ENCODE measurements around the gene COQ2. TPM values are rescaled to one million over a fixed set of nuclear protein-coding genes. Genes with fewer than 3 reads are reported as not detected.

The COQ2 gene
- total and polyA plus RNA-seq, 2 donors, result 5.6 to 14.7 TPM

GRCh38 chr4:83269256-83269655 lies 15.3 kb downstream of the COQ2 start:
- no peak for DNase-seq (ENCODE audit: extremely low spot score)
- no peak overlapping the region for H3K27ac ChIP-seq (ENCODE audit: low read depth)
- 69% methylated on average over 1 of the region's 1 CpG for WGBS
- no peak overlapping the region for H3K4me3 ChIP-seq (ENCODE audit: low read depth, low read length)
- H3K36me3 ChIP-seq (ENCODE audit: insufficient read depth), result peaks cover 3% of the 10 kb centered on the region
- H3K4me1 ChIP-seq (ENCODE audit: insufficient read depth), result no peaks in the 10 kb centered on the region

GRCh38 chr4:83268491-83268890 lies 16.1 kb downstream of the COQ2 start:
- DNase-seq (ENCODE audit: extremely low spot score), result no peak
- Histone ChIP-seq H3K36me3 (ENCODE audit: insufficient read depth) (peaks cover 3% of the 10 kb centered on the region), H3K4me3 (ENCODE audit: low read depth, low read length) (no peak overlapping the region), H3K4me1 (ENCODE audit: insufficient read depth) (no peaks in the 10 kb centered on the region), H3K27ac (ENCODE audit: low read depth) (no peak overlapping the region)
- 43% methylated on average over 2 of the region's 2 CpGs for WGBS

- no peaks in the 10 kb centered on the region for H3K4me1 ChIP-seq (ENCODE audit: insufficient read depth)
- H3K36me3 ChIP-seq (ENCODE audit: insufficient read depth), result peaks cover 3% of the 10 kb centered on the region
- 95% methylated on average over 3 of the region's 3 CpGs for WGBS
- no peak overlapping the region for H3K27ac ChIP-seq (ENCODE audit: low read depth)
- no peak overlapping the region for H3K4me3 ChIP-seq (ENCODE audit: low read depth, low read length)
- no peak for DNase-seq (ENCODE audit: extremely low spot score)
Observed at GRCh38 chr4:83267830-83268475, 16.6 kb downstream of the COQ2 start.

- no peak overlapping the region for H3K27ac ChIP-seq (ENCODE audit: low read depth)
- H3K4me3 ChIP-seq (ENCODE audit: low read depth, low read length), result no peak overlapping the region
- no peaks in the 10 kb centered on the region for H3K4me1 ChIP-seq (ENCODE audit: insufficient read depth)
- H3K36me3 ChIP-seq (ENCODE audit: insufficient read depth), result peaks cover 4% of the 10 kb centered on the region
- DNase-seq (ENCODE audit: extremely low spot score), result no peak
- WGBS, result 82% methylated on average over 7 of the region's 7 CpGs
Observed at GRCh38 chr4:83267121-83267829, 17.3 kb downstream of the COQ2 start.

GRCh38 chr4:83266689-83267088 lies 17.9 kb downstream of the COQ2 start:
- Histone ChIP-seq H3K36me3 (ENCODE audit: insufficient read depth) (peaks cover 4% of the 10 kb centered on the region), H3K4me3 (ENCODE audit: low read depth, low read length) (no peak overlapping the region), H3K4me1 (ENCODE audit: insufficient read depth) (no peaks in the 10 kb centered on the region), H3K27ac (ENCODE audit: low read depth) (no peak overlapping the region)
- 91% methylated on average over 1 of the region's 1 CpG for WGBS
- no peak for DNase-seq (ENCODE audit: extremely low spot score)

- Histone ChIP-seq H3K27ac (ENCODE audit: low read depth) (no peak overlapping the region), H3K4me3 (ENCODE audit: low read depth, low read length) (no peak overlapping the region), H3K4me1 (ENCODE audit: insufficient read depth) (no peaks in the 10 kb centered on the region), H3K36me3 (ENCODE audit: insufficient read depth) (peaks cover 2% of the 10 kb centered on the region)
- 88% methylated on average over 1 of the region's 1 CpG for WGBS
- DNase-seq (ENCODE audit: extremely low spot score), result no peak
Observed at GRCh38 chr4:83263106-83263505, 21.5 kb downstream of the COQ2 start.

GRCh38 chr4:83262682-83263081 lies 21.9 kb downstream of the COQ2 start:
- WGBS, result 92% methylated on average over 2 of the region's 2 CpGs
- Histone ChIP-seq H3K4me3 (ENCODE audit: low read depth, low read length) (no peak overlapping the region), H3K4me1 (ENCODE audit: insufficient read depth) (no peaks in the 10 kb centered on the region), H3K36me3 (ENCODE audit: insufficient read depth) (peaks cover 2% of the 10 kb centered on the region), H3K27ac (ENCODE audit: low read depth) (no peak overlapping the region)
- DNase-seq (ENCODE audit: extremely low spot score), result no peak

- 94% methylated on average over 5 of the region's 5 CpGs for WGBS
- Histone ChIP-seq H3K4me3 (ENCODE audit: low read depth, low read length) (no peak overlapping the region), H3K4me1 (ENCODE audit: insufficient read depth) (no peaks in the 10 kb centered on the region), H3K27ac (ENCODE audit: low read depth) (no peak overlapping the region), H3K36me3 (ENCODE audit: insufficient read depth) (peaks cover 2% of the 10 kb centered on the region)
- DNase-seq (ENCODE audit: extremely low spot score), result no peak
Observed at GRCh38 chr4:83261307-83261706, 23.3 kb downstream of the COQ2 start.

GRCh38 chr4:83259586-83259985 lies 25.0 kb downstream of the COQ2 start:
- peaks cover 2% of the 10 kb centered on the region for H3K36me3 ChIP-seq (ENCODE audit: insufficient read depth)

GRCh38 chr4:83258461-83258860 lies 26.1 kb downstream of the COQ2 start:
- Histone ChIP-seq H3K4me3 (ENCODE audit: low read depth, low read length) (no peak overlapping the region), H3K4me1 (ENCODE audit: insufficient read depth) (no peaks in the 10 kb centered on the region), H3K36me3 (ENCODE audit: insufficient read depth) (peaks cover 2% of the 10 kb centered on the region), H3K27ac (ENCODE audit: low read depth) (no peak overlapping the region)
- DNase-seq (ENCODE audit: extremely low spot score), result no peak

More at GRCh38 chr4:83259586-83259985, 25.0 kb downstream of the COQ2 start:
- no peak overlapping the region for H3K4me3 ChIP-seq (ENCODE audit: low read depth, low read length)
- no peak overlapping the region for H3K27ac ChIP-seq (ENCODE audit: low read depth)
- no peaks in the 10 kb centered on the region for H3K4me1 ChIP-seq (ENCODE audit: insufficient read depth)
- WGBS, result 95% methylated on average over 1 of the region's 1 CpG
- no peak for DNase-seq (ENCODE audit: extremely low spot score)

GRCh38 chr4:83257811-83258210 lies 26.8 kb downstream of the COQ2 start:
- 88% methylated on average over 7 of the region's 7 CpGs for WGBS
- H3K4me1 ChIP-seq (ENCODE audit: insufficient read depth), result no peaks in the 10 kb centered on the region
- no peak for DNase-seq (ENCODE audit: extremely low spot score)
- H3K4me3 ChIP-seq (ENCODE audit: low read depth, low read length), result no peak overlapping the region
- H3K27ac ChIP-seq (ENCODE audit: low read depth), result no peak overlapping the region
- H3K36me3 ChIP-seq (ENCODE audit: insufficient read depth), result peaks cover 2% of the 10 kb centered on the region

GRCh38 chr4:83255584-83255983 lies 29.0 kb downstream of the COQ2 start:
- Histone ChIP-seq H3K36me3 (ENCODE audit: insufficient read depth) (no peaks in the 10 kb centered on the region), H3K27ac (ENCODE audit: low read depth) (no peak overlapping the region), H3K4me1 (ENCODE audit: insufficient read depth) (no peaks in the 10 kb centered on the region), H3K4me3 (ENCODE audit: low read depth, low read length) (no peak overlapping the region)
- DNase-seq (ENCODE audit: extremely low spot score), result peak; percentile 15
- WGBS, result 24% methylated on average over 1 of the region's 1 CpG

GRCh38 chr4:83252782-83253405 lies 31.7 kb downstream of the COQ2 start:
- Histone ChIP-seq H3K4me3 (ENCODE audit: low read depth, low read length) (no peak overlapping the region), H3K4me1 (ENCODE audit: insufficient read depth) (no peaks in the 10 kb centered on the region), H3K36me3 (ENCODE audit: insufficient read depth) (no peaks in the 10 kb centered on the region), H3K27ac (ENCODE audit: low read depth) (no peak overlapping the region)
- 40% methylated on average over 7 of the region's 7 CpGs for WGBS
- DNase-seq (ENCODE audit: extremely low spot score), result no peak

- no peaks in the 10 kb centered on the region for H3K4me1 ChIP-seq (ENCODE audit: insufficient read depth)
- 57% methylated on average over 2 of the region's 2 CpGs for WGBS
- DNase-seq (ENCODE audit: extremely low spot score), result no peak
- no peak overlapping the region for H3K4me3 ChIP-seq (ENCODE audit: low read depth, low read length)
- H3K27ac ChIP-seq (ENCODE audit: low read depth), result no peak overlapping the region
- no peaks in the 10 kb centered on the region for H3K36me3 ChIP-seq (ENCODE audit: insufficient read depth)
Observed at GRCh38 chr4:83251447-83251830, 33.2 kb downstream of the COQ2 start.
